ENCODE data around the gene THUMPD1. TPM values are rescaled to one million over a fixed set of nuclear protein-coding genes. Genes with fewer than 3 reads are reported as not detected.
"Not testable (repeated sequence)": the region's sequence is repeated elsewhere in the genome, so short reads cannot be mapped to it uniquely, and the experiment has no call there.

Gene THUMPD1
- total RNA-seq, 4 donors from 2014 or later = 44.6 to 59.9 (median 45.5) TPM

DNA sequence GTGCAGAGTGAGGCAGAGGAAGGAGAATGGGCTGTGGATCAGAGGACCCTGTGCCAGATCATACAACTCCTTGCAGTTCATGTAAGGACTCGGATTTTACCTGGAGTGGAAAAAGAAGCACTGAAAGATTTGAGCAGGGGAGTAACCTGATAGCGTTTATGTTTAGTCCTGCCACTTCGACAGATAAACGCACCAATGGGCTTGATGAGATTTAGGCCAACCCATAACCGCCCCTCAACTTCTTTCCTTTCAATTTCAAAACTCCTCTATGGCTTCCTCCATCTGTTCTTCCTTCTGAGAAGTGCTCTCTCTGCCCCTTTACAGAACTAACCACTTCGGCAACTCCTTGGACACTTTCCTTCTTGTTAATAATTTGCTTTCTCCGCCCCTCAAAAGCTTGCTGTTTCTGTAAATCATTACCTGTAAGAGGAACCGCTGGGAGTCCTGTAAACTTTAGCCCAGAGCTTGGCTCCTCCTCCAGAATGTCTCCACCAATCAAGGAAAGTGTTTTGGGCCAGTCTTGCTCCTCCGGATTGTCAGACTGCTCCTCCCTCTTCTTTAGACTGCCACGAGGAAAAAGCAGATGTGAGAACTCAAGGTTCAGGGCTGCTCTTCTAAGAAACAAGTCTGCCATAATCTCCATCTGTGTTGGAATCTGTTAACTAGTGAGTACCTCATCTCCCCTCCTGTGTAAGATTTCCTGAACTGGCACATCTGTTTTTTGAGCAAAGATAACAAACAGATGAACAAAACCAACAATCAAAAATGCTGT lies 22.0 kb upstream of the THUMPD1 start, which contains the start of gene ACSM3:
Gene ACSM3 (plus strand): TSS at position 554 of the 772 bp plus-strand sequence. CDS start 6,021 bp downstream, outside the sequence.
- ATAC-seq (ENCODE audit: low FRiP score) (peak; percentile 95), DNase-seq (ENCODE audit: low spot score) (no peak)
- TF ChIP-seq, protein P1, sequence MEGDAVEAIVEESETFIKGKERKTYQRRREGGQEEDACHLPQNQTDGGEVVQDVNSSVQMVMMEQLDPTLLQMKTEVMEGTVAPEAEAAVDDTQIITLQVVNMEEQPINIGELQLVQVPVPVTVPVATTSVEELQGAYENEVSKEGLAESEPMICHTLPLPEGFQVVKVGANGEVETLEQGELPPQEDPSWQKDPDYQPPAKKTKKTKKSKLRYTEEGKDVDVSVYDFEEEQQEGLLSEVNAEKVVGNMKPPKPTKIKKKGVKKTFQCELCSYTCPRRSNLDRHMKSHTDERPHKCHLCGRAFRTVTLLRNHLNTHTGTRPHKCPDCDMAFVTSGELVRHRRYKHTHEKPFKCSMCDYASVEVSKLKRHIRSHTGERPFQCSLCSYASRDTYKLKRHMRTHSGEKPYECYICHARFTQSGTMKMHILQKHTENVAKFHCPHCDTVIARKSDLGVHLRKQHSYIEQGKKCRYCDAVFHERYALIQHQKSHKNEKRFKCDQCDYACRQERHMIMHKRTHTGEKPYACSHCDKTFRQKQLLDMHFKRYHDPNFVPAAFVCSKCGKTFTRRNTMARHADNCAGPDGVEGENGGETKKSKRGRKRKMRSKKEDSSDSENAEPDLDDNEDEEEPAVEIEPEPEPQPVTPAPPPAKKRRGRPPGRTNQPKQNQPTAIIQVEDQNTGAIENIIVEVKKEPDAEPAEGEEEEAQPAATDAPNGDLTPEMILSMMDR (IDR thresholded peaks at IDR 0.05) = no peak

DNA sequence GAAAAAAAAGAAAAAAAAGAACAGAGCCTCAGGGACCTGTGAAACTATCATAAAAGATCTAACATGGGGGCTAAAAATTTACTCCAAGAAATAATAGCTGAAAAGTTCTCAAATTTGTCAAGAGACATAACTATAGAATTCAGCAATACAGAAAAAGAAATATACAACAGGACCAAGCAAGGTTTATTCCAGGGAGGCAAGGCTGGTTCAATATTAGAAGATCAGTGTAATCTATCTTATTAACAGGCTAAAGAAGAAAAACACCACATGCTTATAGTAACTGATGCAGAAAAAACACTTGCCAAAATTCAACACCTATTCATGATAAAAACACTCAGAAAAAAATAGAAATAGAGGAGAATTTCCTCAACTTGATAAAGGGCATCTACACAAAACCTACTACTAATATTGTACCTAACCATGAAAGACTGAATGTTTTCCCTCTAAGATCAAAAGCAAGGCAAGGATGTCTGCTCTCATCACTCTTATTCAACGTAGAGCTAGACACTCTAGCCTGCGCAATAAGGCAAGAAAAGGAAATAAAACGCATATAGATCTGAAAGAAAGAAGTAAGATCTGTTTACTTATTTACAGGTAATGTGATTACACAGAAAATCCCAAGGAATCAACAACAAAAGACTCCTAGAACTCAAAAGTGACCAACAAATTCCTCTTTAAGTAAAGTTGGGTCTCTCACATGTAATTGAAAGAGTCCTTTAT lies 20.9 kb upstream of the THUMPD1 start:
- no peak for DNase-seq (ENCODE audit: low spot score)
- TF ChIP-seq, protein P1 (IDR thresholded peaks at IDR 0.05) = no peak
- ATAC-seq (ENCODE audit: low FRiP score) = no peak

DNA sequence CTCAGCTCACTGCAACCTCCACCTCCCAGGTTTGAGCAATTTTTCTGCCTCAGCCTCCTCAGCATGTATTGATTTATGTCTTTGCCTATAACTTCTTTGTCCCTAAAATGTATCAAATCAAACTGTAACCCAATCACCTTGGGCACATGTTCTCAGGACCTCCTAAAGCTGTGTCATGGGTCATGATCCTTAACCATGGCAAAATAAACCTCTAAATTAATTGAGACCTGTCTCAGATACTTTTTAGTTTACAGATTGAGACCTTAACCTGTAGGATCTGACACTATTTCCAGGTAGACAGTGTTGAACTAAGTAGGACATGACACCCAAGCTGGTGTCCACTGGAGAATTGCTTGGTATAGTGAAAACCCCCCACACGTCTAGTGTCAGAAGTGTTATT lies 19.6 kb upstream of the THUMPD1 start:
- ATAC-seq (ENCODE audit: low FRiP score) (no peak), DNase-seq (ENCODE audit: low spot score) (no peak)
- TF ChIP-seq, protein P1 (IDR thresholded peaks at IDR 0.05) = no peak

DNA sequence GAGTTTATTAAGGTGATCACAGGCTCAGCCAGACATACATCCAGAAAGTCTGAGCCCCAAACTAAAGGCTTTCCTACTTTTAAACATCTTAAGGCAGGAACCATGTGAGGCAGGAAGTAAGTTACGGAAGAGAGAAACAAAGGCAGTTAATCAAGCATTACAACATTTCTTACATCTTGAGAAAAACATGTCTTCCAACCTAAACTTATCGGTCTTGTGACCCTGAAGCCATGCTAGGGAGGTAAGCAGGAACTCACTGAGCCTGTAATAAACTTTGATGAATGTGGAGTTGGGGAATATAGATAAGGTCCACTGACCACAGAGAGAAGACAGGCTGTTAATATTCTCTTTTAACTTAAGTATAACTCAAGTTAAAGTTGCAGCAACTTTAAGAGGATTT lies 18.7 kb upstream of the THUMPD1 start:
- TF ChIP-seq, protein P1 (IDR thresholded peaks at IDR 0.05) = no peak
- ATAC-seq (ENCODE audit: low FRiP score) (no peak), DNase-seq (ENCODE audit: low spot score) (no peak)

DNA sequence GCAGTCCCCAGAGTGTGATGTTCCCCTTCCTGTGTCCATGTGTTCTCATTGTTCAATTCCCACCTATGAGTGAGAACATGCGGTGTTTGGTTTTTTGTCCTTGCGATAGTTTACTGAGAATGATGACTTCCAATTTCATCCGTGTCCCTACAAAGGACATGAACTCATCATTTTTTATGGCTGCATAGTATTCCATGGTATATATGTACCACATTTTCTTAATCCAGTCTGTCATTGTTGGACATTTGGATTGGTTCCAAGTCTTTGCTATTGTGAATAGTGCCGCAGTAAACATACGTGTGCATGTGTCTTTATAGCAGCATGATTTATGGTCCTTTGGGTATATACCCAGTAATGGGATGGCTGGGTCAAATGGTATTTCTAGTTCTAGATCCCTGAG lies 14.2 kb upstream of the THUMPD1 start:
- not testable (repeated sequence) for ATAC-seq (ENCODE audit: low FRiP score)

DNA sequence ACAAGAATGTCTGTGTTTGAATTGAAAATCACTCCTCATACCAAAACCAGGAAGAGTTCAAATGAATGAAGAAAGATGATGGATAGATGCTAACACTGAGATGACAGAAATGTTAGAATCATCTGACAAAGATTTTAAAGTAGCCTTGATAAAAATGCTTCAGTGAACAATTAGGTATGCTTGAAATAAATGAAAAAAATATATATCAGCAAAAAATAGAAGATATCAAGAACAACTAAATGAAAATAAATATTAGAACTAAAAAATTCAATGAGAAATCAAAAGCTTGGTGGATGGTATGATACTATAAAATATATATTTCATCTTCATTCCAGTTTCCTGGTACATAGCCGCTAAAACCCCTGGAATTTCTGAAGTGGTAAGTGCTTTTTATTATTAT lies 13.6 kb upstream of the THUMPD1 start:
- ATAC-seq (ENCODE audit: low FRiP score) = no peak

More for the DNA sequence above, 14.2 kb upstream of the THUMPD1 start:
- not testable (repeated sequence) for DNase-seq (ENCODE audit: low spot score)

DNA sequence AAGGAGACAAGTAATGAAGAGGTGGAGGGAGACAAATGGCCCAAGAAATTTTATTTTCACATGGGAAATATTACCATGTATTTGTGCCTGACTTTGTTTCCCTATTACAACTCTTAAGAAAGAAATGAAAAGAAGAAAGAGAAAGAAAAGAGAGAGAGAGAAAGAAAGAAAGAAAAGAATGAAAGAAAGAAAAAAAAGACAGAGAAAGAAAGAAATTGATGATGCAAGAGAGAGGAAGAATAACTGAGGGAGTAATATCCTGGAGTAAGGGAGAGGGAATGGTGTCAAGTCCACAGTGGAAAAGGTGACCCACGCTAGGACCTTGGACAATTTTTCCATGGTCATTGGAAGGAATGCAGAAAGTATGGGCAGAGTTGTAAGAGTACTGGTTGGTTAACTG lies 12.1 kb upstream of the THUMPD1 start:
- TF ChIP-seq, protein P1 (IDR thresholded peaks at IDR 0.05) = no peak
- no peak for DNase-seq (ENCODE audit: low spot score)
- no peak for ATAC-seq (ENCODE audit: low FRiP score)

More for the DNA sequence above, 13.6 kb upstream of the THUMPD1 start:
- no peak for DNase-seq (ENCODE audit: low spot score)
- TF ChIP-seq, protein P1 (IDR thresholded peaks at IDR 0.05) = no peak

Data from omental fat pad (tissue), 4 donors.